CD14-positive monocyte (primary cell): ENCODE results near the gene RAB17. TPM values are rescaled to one million over a fixed set of nuclear protein-coding genes. Genes with fewer than 3 reads are reported as not detected.

Experiments used
- DNase-seq, 3 donors: peaks; one replicate each; pipeline ENCODE4 v3.0.0-alpha.2; 2011 to 2022
- H2AFZ ChIP-seq: 2 replicates; pipeline ENCODE4 v1.6.0; 2012; ENCODE audit warnings: mild to moderate bottlenecking, low read depth, low read length, inconsistent platforms; ENCODE audit not compliant: insufficient read depth, poor library complexity, severe bottlenecking
- H3K27ac ChIP-seq, 2 donors: 1 replicate in 1 of 2; 2 replicates in 1 of 2; pipeline ENCODE4 v1.5.1; 2012 to 2013; ENCODE audit warnings: low read length in 2 of 2, control low read depth in 1 of 2, inconsistent platforms in 1 of 2, low read depth in 1 of 2, mild to moderate bottlenecking in 1 of 2
- H3K27me3 ChIP-seq, 2 donors: one replicate each; pipeline versions ENCODE4 v1.6.0 to v1.6.1; 2011 to 2013; ENCODE audit warnings: low read length in 2 of 2; ENCODE audit not compliant: control insufficient read depth in 2 of 2, insufficient read depth in 2 of 2
- H3K36me3 ChIP-seq, 2 donors: replicated peaks in 1 of 2; 1 replicate in 1 of 2; 2 replicates in 1 of 2; pipeline versions ENCODE4 v1.5.1 to v1.6.1; 2012 to 2013; ENCODE audit warnings: low read length in 2 of 2, control low read depth in 1 of 2, inconsistent platforms in 1 of 2, mild to moderate bottlenecking in 1 of 2; ENCODE audit not compliant: insufficient read depth in 2 of 2, control insufficient read depth in 1 of 2
- H3K4me1 ChIP-seq, 2 donors: 1 replicate in 1 of 2; 2 replicates in 1 of 2; pipeline versions ENCODE4 v1.5.1 to v1.6.1; 2012 to 2013; ENCODE audit warnings: low read length in 2 of 2, control low read depth in 1 of 2, inconsistent platforms in 1 of 2, mild to moderate bottlenecking in 1 of 2, moderate library complexity in 1 of 2; ENCODE audit not compliant: insufficient read depth in 2 of 2, control insufficient read depth in 1 of 2
- H3K4me2 ChIP-seq: replicated peaks from 2 replicates; pipeline ENCODE3; 2012; ENCODE audit warnings: low read length, moderate library complexity, mild to moderate bottlenecking; ENCODE audit not compliant: poor library complexity, severe bottlenecking; ENCODE audit errors: extremely low read depth
- H3K4me3 ChIP-seq, 3 experiments: fragments of 200-600 bp in 1 of 3; sonication (generic) in 1 of 3; replicated peaks in 1 of 3; 1 replicate in 2 of 3; 2 replicates in 1 of 3; pipeline ENCODE4 v1.5.1; 2011 to 2013; ENCODE audit warnings: low read length in 3 of 3, mild to moderate bottlenecking in 3 of 3, control low read depth in 2 of 3, low read depth in 2 of 3, inconsistent platforms in 1 of 3, moderate library complexity in 1 of 3
- H3K79me2 ChIP-seq: 2 replicates; pipeline ENCODE4 v1.6.0; 2012; ENCODE audit warnings: mild to moderate bottlenecking, control low read depth, inconsistent platforms, low read length, moderate library complexity; ENCODE audit not compliant: insufficient read depth
- H3K9ac ChIP-seq: 2 replicates; pipeline ENCODE4 v1.6.0; 2017; ENCODE audit warnings: low read length, mild to moderate bottlenecking; ENCODE audit not compliant: insufficient read depth, poor library complexity, severe bottlenecking
- H3K9me3 ChIP-seq, 2 donors: replicated peaks in 1 of 2; 1 replicate in 1 of 2; 2 replicates in 1 of 2; pipeline versions ENCODE4 v1.5.1 to v1.6.1; 2012 to 2013; ENCODE audit warnings: low read length in 2 of 2, control low read depth in 1 of 2; ENCODE audit not compliant: control insufficient read depth in 1 of 2, insufficient read depth in 1 of 2
- H4K20me1 ChIP-seq: 2 replicates; pipeline ENCODE4 v1.6.0; 2012; ENCODE audit warnings: mild to moderate bottlenecking, low read length, control low read depth, moderate library complexity; ENCODE audit not compliant: insufficient read depth
- H3K27ac Mint-ChIP-seq, 7 donors: one replicate each; pipeline ENCODE4 v1.8.0; 2020; ENCODE audit warnings: mild to moderate bottlenecking in 7 of 7, mixed read lengths in 7 of 7, moderate library complexity in 6 of 7, inconsistent platforms in 2 of 7
- H3K27me3 Mint-ChIP-seq, 3 donors: one replicate each; pipeline ENCODE4 v1.8.0; 2021 to 2022; ENCODE audit warnings: low read depth in 3 of 3, mild to moderate bottlenecking in 3 of 3, mixed read lengths in 3 of 3, moderate library complexity in 3 of 3, inconsistent platforms in 1 of 3
- H3K36me3 Mint-ChIP-seq, 2 donors: one replicate each; pipeline ENCODE4 v1.8.0; 2020; ENCODE audit warnings: mixed read lengths in 2 of 2, inconsistent platforms in 1 of 2, mild to moderate bottlenecking in 1 of 2
- H3K4me1 Mint-ChIP-seq: one replicate; pipeline ENCODE4 v1.8.0; 2020; ENCODE audit warnings: mild to moderate bottlenecking, mixed read lengths
- H3K4me3 Mint-ChIP-seq, 2 donors: one replicate each; pipeline ENCODE4 v1.8.0; 2020; ENCODE audit warnings: mild to moderate bottlenecking in 2 of 2, mixed read lengths in 2 of 2, moderate library complexity in 1 of 2
- H3K9me3 Mint-ChIP-seq, 7 donors: one replicate each; pipeline ENCODE4 v1.8.0; 2020 to 2022; ENCODE audit warnings: mixed read lengths in 7 of 7, mild to moderate bottlenecking in 6 of 7, moderate library complexity in 6 of 7, inconsistent platforms in 2 of 7
- WGBS: methylation state at CpG from one replicate; pipeline ENCODE4 v1.1.5; 2013; ENCODE audit warnings: missing lambda C conversion rate; ENCODE audit not compliant: insufficient coverage; 5-methylcytosine and 5-hydroxymethylcytosine counted together
- intact Hi-C, 2 donors: fragments of 100-400 bp; cut with micrococcal nuclease; formaldehyde crosslinking; loops; one replicate each; pipeline versions ENCODE4 v1.15.0 to v1.15.1; 2023
- polyA plus RNA-seq, 3 donors: library from polyadenylated mRNA; depleted of rRNA in 1 of 3; unstranded in 2 of 3; stranded (reverse) in 1 of 3; fragments of 300-500 nt in 2 of 3; fragments of >200 nt in 1 of 3; fragmentation: Illumina TruSeq in 2 of 3; gene quantifications; 1 replicate in 2 of 3; 2 replicates in 1 of 3; pipeline ENCODE4 v1.2.3, GENCODE V29; 2012 to 2021
- TF ChIP-seq, protein P1 (sequence below): fragments of 200-600 bp; IDR thresholded peaks from one replicate; pipeline ENCODE4 v1.8.0; 2022; ENCODE audit warnings: antibody characterized with exemption, mild to moderate bottlenecking

The RAB17 gene
- polyA plus RNA-seq, 3 donors, result 0.13 to 0.35 TPM; not detected in 1

DNA sequence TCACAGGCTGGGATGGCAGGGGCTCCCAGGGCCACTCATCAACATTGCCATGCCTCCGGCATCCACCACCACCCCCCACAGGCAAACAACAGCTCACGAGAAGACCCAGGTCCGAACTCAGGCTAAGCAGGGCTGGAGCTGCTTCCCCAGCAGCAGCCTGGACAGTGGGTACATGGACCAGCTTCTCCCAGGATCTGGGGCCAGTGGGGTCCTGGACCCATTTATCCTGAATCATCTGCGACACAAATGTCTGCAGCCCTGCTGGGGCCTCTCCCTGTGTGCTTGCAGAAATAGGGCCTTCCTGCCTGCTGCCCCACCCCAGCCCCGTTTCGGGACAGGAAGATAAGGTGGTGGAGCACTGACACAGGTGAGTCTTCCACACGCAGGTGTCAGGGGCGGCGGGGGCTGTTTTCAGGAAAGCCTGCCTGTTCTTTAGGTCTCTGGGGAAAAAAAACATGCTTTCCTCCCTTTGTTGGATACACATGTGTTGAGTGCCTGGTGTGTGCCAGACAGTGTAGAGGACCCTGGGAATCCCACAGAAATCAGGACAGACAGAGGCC, 19.7 kb downstream of the RAB17 start:
- H3K27me3 ChIP-seq, result no peaks in the 10 kb centered on the region
- no peak overlapping the region for H2AFZ ChIP-seq
- intact Hi-C loops, result loop anchor here in 1 of 2 donors (5.0 kb wide), 1 partner anchor 149 kb away; no protein-coding TSS in a partner anchor
- Mint-ChIP-seq H3K4me1 (peaks cover 6% of the 10 kb centered on the region), H3K9me3 (peaks cover 0 to 4% (median 0%) of the 10 kb centered on the region in 7 donors), H3K27me3 (peaks cover 0 to 9% (median 1%) of the 10 kb centered on the region in 3 donors), H3K4me3 (no peak overlapping the region), H3K36me3 (no peaks in the 10 kb centered on the region), H3K27ac (no peak overlapping the region)
- no peaks in the 10 kb centered on the region for H3K4me1 ChIP-seq
- H3K27ac ChIP-seq, result no peak overlapping the region
- no peak overlapping the region for H3K4me2 ChIP-seq
- WGBS, result 81% methylated on average over 8 of the region's 9 CpGs
- H3K9ac ChIP-seq, result no peak overlapping the region
- DNase-seq, result no peak
- TF ChIP-seq, protein P1, sequence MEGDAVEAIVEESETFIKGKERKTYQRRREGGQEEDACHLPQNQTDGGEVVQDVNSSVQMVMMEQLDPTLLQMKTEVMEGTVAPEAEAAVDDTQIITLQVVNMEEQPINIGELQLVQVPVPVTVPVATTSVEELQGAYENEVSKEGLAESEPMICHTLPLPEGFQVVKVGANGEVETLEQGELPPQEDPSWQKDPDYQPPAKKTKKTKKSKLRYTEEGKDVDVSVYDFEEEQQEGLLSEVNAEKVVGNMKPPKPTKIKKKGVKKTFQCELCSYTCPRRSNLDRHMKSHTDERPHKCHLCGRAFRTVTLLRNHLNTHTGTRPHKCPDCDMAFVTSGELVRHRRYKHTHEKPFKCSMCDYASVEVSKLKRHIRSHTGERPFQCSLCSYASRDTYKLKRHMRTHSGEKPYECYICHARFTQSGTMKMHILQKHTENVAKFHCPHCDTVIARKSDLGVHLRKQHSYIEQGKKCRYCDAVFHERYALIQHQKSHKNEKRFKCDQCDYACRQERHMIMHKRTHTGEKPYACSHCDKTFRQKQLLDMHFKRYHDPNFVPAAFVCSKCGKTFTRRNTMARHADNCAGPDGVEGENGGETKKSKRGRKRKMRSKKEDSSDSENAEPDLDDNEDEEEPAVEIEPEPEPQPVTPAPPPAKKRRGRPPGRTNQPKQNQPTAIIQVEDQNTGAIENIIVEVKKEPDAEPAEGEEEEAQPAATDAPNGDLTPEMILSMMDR, result no peak
- H4K20me1 ChIP-seq, result no peaks in the 10 kb centered on the region
- no peaks in the 10 kb centered on the region for H3K36me3 ChIP-seq
- H3K4me3 ChIP-seq, result no peak overlapping the region
- H3K9me3 ChIP-seq, result no peaks in the 10 kb centered on the region
- H3K79me2 ChIP-seq, result no peaks in the 10 kb centered on the region

DNA sequence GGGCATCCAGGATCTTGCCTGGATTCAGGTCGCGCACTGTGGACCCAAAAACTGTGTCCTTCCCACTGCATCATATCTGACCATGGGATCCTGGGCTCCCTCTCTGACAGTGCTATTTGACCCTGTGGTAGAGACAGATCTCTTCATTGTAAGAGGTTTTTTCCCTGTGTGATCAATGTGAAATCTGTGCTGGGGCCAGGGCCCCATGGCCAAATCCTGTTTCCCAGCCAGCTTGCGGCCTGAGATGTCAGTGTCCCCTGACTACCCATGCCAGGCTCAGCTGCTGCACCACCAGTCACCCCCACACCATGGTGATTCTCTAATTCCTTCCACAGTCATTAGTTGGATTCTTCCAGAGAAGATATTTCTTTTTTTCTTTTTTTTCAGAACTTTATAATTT, 20.6 kb downstream of the RAB17 start:
- H3K27ac Mint-ChIP-seq, result no peak overlapping the region
- Histone ChIP-seq H3K4me2 (no peak overlapping the region), H3K36me3 (no peaks in the 10 kb centered on the region), H4K20me1 (no peaks in the 10 kb centered on the region), H3K79me2 (no peaks in the 10 kb centered on the region), H3K27me3 (no peaks in the 10 kb centered on the region), H3K4me1 (no peaks in the 10 kb centered on the region), H3K4me3 (no peak overlapping the region), H2AFZ (no peak overlapping the region), H3K9ac (no peak overlapping the region), H3K27ac (no peak overlapping the region), H3K9me3 (no peaks in the 10 kb centered on the region)
- peaks cover 6% of the 10 kb centered on the region for H3K4me1 Mint-ChIP-seq
- H3K9me3 Mint-ChIP-seq, result peaks cover 0 to 4% (median 0%) of the 10 kb centered on the region in 7 donors
- WGBS, result 100% methylated on average over 2 of the region's 3 CpGs
- H3K4me3 Mint-ChIP-seq, result no peak overlapping the region
- DNase-seq, result no peak
- TF ChIP-seq, protein P1, result no peak
- peaks cover 0 to 9% (median 1%) of the 10 kb centered on the region in 3 donors for H3K27me3 Mint-ChIP-seq
- intact Hi-C loops, result loop anchor here in 1 of 2 donors (5.0 kb wide), 1 partner anchor 148 kb away; no protein-coding TSS in a partner anchor
- no peaks in the 10 kb centered on the region for H3K36me3 Mint-ChIP-seq
